ENCODE results near the gene BBS9.

GRCh38 chr7:33636359-33636758 is 507.0 kb downstream of the BBS9 start:
- TF ChIP-seq CTCF (IDR thresholded peaks at IDR 0.05): no peak
- no peak for TF ChIP-seq EP300 (IDR thresholded peaks at IDR 0.05)
- no peak for TF ChIP-seq POLR2A (IDR thresholded peaks at IDR 0.05)

All from suprapubic skin (tissue), 3 donors.